NCI-H2029 treated with DMSO at 0.1 percent for 48 hours (cell line): ENCODE results near the gene PAX8.

Source experiments
- DNase-seq: peaks from one replicate; lab custom pipeline; 2025; lab: John Stamatoyannopoulos, UW

The PAX8 gene

DNA sequence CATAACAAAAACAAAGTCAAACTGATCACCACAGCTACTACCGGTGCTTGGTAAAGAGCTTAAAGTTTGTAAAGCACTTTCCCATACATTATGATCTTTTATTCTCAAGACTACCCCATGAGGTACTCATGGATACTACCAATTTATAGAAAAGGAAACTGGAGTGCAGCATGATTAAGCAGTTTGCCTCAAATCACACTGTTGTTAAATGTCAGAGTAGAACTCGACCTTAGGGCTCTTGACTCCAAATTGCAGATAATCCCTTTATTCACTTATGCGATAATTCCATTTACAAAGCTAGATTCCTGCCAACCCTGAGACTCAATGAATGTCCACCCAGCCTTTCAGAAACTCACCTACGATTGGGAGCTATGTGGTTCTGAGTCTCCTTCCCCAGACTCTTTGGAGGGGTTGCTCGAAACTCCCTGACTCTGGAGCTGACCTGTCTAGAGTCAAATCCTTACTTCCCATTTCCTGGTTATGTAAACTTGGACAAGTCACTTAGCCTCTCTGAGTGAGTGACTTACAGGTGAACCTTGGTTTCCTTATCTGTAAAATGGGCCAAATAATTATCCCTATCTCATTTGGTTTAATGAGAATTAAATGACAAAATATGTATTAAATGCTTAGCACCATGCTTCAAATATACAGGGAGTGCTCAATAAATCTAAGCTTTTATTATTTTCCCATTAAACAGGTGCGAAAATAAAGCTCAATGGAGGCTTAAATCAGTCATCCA, 57.6 kb downstream of the PAX8 start:
- DNase-seq = no peak

DNA sequence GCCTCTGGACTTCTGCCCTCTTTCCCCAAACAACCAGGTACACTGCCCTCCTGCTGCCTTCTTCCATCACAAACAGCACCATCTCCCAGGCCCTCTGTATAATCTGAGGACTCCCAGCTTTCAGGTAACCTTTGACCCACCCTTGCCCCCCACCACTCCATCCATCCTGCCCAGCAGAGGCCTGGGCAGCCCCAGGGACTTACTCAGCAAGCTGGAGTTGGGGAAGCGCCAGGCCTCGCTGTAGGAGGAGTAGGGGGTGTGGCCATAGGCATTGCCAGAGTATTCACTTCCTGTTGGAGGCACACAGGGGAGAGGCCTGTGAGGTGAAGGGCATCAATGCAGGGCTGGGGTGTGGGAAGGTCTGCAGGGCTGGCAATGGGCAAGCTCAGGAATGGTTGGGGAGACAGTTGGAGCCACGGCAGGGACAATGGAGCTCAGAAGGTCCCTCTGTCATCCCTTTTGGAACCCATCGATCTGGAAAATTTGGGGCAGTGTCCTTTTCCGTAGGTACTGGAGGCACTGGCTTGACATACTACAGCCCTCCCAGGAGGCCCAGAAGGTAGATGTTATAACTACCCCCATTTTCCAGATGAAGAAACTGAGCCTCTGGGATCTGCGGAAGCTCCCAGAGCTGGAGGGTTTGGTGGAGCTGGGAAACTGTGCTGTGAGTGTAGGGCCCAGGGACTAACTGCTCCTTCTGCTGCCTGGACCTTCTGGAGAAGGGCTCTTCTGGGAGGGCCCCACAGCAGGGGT, 58.7 kb downstream of the PAX8 start:
- DNase-seq = peak; percentile 11

DNA sequence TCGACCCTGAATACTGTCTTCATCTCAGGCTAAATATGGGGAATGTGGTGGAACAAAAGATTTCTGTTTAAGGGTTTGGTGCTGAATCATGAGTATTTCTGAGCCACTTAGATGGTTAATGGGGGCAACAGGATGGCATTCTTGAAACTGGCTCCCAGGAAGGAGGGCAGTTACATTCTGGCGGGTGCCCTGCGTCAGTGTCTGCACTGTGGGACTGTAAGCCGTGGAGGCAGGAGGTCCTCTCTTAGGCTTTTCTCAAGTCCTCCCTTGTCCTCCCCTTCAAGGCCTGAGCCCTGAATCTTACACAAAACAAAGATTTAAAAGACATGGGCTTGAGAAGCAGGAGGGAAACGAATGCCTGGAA, 59.2 kb downstream of the PAX8 start:
- DNase-seq = no peak

DNA sequence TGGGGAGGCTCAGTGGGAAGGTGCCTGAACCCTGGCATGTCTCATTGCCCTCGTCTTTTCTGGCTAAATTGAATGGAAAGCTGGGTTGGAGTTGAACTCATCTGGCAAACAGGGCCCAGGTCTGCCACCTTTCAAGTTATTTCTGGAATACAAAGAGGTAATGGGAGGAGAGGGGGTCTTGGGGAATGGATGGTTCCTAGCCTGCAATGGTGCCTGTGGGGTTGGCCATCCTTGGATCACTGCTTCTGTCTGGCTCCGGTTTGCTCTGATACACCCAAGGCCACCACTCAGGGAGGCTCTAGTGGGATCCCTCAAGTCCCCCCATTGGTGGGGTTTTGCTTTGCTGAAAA, 59.7 kb downstream of the PAX8 start:
- DNase-seq = no peak

DNA sequence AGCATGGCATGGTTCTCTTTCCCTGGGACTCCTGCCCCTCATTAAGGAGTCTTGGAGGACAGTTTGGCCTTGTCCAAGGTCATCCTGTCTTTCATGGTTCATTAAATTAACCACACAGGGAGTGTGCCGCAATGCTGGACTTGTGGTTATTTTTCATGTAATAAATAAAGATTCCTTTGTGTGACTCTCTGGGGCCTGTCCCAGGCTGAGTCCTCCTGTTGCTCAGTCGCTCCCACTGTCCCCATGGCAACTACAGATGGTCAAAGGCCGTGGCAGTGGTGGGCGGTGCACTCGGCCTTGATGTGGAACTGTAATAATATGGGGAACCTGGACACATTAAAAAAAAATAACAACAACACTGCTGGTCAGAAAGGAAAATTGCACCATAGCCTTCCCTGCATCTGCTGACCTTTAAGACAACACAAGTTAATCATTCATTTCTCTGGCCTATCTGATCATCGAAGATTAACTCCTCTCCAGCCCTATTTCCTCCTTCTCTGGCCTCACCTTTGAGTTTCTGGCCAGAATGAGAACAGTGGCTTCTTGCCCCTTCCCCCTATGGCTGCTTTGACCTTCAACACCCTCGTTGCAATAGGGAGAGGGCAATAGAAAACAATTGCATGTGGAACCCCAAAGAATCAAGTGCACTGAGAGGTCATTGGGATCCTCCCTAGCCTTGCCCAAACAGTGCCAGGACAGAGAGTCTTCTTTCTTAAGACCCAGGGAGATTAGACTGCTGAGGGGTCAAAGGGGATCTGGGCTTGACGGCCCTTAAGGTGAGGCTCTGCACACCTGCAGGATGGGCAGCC, 60.2 kb downstream of the PAX8 start:
- DNase-seq = no peak

DNA sequence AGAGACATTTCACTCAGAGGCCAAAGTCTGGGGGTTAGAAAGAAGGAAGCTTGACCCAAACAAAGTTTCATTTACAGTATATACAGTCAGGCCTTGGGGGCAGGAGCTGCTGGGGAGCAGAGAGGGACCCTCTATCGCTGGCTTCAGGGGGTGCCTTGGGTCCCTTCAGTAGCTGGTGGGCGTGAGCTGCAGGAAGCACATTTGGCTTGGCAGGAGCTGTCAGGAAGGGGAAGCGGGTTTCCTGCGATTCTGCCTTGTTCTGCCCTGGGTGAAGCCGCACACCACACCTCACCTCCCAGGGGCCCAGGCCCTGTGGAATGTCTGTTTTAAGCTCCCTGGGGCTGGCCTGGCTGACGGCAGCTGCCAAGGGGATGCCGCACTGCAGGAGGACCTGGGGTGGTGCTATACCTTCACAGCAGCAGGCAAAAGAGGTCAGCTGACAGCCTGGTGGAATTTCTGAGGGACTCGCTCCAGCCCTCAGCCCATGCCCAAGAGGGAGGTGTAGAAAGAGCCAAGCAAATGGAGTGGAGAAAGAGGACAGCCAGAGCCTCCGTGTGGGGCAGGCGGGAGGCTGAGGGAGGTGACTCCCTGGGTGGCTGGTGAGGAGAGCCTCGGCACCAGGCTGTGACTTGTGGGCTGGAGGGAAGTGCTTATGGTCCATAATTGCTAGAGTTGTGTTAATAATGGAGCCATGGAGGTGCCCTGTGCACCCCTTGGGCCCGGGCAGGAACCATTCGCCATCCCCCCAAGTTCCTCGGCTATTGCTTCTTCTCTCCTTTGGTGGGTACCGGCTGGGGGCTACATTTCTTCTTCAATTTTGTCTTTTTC, 61.1 kb downstream of the PAX8 start:
- DNase-seq = no peak

DNA sequence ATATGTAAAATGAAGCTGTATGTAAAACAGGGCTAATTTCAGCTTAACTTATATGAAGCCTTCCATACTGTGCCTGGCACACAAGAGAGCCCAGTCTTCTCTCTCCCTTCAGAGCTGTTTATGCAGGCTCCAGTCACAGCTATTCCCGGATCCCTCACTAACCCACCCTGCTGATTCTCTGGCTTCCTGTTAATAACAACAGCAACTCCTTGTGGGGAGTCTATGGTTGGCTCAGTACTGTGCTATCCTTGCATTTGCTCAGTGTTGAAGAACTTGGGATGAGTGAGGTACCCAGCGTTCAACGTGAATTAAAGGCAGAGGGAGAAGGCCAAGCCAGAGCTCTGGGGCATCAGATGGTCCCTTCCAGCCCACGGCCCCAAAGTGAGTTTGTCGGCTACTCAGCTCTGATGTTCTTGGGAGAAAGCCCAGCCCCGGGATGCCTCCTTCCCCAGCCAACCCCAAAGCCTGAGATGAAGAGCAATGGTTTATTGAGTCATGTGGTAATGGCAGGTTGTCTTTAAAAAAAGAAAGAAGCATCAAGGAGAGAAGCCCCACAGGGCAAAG, 61.7 kb downstream of the PAX8 start:
- no peak for DNase-seq

DNA sequence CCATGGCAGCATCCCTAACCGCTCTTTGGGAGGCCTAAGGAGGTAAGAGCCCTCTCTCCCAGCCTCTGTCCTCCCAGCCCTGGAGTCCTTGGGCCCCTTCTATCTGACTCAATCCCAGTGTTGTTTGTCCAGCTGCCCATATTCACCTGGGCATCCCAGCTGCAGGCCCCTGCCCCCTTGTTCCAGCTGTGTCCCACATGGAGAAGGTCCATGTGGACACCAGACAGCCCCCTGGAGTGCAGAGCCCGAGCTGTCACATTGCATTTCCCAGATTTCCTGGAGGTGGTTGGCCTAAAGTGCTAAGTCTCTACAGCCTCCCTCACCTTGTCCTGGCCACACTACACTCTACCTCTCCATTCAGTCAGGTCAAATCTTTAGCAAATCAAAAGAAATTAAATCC, 62.4 kb downstream of the PAX8 start:
- DNase-seq = no peak

DNA sequence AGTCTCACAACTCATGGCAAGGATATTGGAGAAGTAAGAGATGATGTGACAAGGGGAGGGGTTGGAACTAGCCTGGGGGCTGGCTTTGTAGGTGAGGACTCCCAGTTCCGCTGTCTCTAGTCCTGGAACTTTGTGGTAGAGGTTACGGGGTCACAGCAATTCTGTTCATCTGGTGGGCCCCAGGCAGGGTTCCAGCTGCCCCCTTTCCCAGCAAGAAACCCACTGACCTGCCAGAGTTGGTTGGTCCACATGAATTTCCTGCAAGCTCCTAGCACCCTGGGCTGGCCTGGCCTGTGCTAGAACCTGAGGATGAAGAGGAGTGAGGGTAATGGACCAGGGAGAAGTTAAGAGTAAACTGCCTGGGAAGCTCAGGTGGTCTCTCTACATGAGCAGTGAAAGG, 63.7 kb downstream of the PAX8 start:
- DNase-seq = no peak

DNA sequence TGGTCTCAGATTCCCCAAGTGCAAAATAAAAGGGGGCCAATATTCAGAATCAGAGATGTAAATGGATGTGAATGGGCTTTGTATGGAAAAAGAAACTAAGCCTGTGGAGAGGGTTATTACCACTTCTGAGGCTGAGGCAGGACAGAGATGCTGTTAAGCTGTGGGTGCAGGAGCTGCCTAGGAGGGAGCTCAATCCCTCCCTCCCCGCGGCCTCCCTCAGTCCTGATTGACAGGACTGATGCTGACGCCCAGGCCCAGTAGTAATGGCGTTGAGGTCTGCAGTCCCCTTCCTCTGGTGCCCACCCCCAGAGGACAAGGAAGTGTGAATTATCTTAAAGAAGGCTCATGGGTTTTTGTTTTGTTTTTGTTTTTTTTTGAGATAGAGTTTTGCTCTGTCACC, 64.6 kb downstream of the PAX8 start:
- DNase-seq = no peak

DNA sequence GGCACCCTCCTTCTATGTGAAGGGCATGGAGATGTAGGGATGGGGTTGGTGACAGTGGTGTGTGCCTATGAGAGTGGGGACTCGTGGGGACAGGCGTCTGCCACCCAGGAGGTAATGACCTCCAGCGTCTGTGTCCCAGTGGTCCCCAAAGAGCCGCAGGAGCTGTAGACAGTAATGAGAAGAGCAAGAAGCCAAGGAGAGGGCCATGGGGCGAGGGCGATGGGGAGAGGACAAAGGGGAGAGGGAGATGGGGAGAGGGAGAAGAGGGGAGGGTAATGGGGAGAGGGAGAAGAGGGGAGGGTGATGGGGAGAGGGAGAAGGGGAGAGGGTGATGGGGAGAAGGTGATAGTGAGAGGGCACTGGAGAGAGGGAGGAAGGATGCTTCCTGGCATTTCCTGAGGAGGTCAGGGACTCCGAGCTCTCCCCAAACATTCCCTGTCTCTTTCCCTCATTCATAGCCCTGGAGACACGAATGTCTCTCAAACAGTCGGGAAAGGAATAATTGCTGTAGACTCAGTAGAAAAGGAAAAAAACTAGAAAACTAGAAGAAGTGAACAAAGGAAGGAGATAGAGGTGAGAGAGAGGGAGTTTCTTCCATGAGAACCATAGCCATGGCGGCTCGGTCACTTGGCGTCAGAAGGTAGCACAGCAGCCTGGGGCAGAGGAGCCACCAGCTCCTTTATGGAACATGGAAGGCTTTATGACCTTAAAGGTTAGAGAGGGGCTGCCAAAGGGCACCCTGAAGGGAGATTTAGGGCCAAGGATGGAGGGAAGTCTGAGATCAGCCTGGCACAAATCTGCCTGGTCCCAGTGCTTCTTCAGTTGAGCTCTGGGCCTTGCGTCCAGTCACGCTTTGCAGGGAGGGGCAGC, 65.4 kb downstream of the PAX8 start:
- no peak for DNase-seq

DNA sequence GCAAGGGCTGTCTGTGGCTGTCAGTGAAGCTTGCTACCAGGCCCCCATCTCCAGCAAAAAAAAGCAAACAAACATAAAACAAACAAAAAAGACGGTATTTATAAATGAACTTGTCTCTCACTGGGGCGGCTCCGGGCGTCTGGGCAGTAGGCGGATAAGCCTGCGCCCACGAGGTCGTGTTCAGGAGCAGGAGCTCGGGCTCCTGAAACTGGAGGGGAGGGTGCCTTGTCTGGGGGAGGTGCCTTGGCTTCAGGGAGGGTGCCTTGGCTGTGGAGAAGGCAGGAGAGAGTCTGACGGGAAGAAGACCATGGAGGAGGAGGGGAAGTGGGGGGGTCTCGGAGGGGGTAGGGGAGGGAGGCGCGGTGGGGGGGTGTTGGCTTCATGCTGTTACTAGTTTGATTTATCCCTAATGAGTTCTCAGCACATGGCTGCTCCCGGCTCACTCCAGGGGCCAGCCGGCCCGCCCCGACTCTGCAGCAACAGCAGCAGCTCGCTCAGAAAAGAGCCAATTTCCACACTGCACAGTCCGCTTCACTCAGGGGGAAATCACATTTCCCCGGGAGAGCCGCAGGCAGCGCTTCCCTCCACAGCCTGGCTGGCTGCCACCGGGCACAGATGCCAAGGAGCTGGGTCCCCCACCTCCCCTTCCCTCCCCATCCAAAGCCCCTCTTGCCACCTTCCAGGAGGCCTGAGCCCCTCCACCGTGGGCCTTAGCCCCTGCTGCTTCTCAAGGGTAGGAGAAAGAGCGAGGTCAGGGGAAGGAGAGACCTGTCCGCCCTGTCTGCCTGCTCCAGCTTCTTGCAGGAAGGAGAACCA, 66.3 kb downstream of the PAX8 start:
- no peak for DNase-seq

DNA sequence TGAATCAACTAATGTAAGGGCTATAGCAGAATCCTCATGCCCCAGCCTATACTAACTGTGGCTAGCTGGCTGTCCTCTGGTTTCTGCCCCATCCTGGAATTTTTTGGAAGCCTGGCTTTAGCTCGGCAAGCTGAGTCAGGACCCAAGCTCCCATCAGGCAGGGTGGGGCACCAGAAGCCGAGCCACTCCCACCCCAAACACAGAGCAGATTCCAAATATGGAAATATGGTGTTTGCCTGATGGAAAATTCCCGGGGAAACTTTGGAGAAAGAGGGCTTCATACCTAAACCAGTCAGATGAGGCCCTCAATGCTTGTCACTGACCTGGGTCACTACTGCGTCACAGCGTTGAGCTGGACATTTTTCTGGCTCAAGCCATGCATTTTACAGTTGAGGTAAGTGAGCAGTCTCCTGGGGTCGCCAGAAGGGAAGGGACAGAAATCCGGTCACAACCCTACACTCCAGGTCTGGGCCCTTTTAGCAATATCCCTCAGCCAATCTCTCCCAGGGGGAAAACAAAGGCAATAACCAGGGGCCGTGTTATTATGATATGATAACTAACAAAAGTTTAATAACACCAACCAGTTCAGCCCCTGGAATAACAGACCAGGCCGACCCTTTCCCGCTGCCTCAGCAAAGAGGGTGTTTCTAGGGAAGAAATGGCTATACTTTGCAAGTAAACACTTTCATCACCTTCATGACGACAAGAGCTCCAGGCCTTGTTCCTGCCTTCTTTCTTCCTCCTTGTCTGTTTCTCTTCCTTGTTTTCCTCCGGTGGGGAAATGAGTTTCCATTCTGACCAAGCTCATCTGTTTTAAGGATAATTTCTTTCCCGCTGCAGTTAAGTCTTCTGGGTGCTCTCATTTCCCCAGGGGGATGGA, 67.3 kb downstream of the PAX8 start:
- DNase-seq = no peak

DNA sequence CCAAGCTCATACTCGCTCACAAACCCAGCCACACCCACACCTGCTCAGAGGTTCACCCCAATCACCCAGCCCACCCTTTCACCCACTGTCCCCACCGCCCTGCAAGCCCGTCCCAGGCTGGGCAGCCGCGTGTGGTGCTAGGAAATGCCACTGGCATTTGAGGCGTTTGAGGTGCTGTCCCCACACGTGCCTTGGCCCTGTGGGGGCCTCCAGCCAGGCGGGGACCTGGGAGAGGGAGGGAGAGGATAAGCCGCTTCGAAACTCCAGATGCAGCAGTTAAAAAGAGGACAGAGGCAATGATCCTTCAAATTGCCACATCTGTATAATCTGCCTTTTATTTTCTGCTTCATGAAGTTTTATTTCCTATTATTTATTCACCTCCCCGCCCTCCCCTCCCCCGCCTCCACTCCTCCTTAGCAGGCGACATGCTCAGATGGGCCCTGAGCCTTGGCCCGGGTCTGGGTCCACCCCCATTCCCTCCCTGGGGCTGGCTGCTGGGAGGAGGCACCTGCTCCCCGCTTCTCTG, 69.0 kb downstream of the PAX8 start:
- no peak for DNase-seq

DNA sequence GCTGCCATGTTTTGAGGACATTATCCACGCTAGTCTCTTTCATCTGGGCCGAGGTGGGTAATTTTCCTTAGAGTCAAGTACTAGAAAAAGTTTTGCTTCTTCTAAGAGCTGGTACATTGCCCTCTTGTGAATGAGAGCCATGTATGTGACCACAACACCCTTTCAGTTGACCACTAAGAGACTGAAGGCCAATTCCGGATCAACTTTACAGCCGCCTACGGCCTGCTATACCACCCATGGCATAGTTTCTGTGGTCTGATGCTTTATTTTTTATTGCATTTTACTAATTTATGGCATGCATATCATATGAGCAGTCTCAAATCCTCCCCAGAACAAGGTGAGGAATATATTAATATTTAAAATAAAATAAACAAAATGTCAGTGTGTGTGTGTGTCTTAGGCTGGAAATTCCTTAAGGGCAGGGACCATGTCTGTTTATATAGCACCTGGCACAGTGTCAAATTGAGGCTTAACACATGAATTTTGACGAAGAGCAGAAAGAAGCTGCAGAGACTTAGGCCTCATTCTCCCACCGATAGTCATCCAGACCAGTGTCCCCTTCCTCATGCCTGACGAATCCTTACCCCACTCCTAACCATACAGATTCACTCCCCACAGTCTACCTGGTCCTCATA, 69.6 kb downstream of the PAX8 start:
- DNase-seq = no peak

DNA sequence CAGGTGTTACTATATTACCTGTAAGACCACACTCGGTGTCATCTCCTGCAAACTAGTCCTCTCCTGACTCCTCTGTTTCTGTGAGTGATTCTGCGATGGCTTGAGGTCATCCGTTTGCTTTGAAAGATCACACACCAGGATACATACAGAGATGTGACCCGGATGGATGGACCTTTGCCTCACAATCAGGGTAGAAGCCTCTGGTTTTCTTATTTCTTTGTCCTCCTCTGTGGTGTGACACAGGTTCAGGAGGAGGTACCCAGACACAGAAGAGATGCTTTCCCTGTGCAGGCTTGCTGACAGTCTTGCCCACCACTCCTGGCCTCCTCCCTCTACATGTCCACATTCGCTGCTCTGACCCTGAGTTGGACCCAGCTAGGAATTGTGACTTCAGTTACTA, 70.3 kb downstream of the PAX8 start:
- no peak for DNase-seq

DNA sequence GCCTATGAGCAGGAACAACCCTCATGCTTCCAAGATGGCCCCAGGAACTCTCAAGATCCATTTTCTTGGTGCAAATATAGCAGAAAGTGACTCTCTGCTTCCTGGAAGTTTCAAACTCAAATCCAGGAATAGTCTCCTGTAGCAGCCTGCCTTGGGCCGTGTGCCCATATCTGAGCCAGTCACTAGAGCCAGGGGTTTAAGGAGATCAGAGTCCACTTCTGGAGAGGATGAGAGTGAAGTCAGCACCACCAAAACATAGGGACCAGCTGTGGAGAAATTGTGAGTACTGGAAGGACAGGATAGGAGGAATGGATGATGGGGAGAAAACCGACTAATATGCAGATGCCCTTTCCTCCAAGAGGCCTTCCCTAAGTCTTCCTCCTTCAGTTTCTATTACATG, 71.7 kb downstream of the PAX8 start:
- no peak for DNase-seq

DNA sequence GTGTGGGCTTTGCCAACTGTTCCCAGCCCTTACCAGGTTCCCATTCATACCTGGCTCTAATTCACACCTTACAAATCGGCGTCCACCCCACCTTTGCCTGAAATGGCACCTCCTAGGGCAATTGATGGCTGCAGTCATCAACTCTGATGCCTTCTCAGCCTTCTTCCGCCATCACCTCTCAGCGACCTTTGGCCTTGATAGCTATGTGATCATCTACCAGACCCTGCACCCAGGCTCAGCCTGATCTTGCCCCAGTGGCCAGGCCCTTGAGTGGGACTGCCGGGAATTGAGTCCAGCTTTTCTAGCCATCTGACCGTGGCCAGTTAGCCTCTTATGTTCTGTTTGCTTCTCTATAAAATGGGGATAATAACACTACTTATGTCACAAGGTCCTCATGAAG, 72.5 kb downstream of the PAX8 start:
- no peak for DNase-seq
